Stimulated activated CD4-positive, alpha-beta T cell treated with anti-CD3 and anti-CD28 coated beads, TNF-alpha, amount 100 ng/mL, for 48 hours (primary cell): ENCODE measurements around the gene NOL4L.

Source experiments
- DNase-seq, 3 donors: peaks; one replicate each; pipeline ENCODE4 v3.0.0-alpha.2; 2020; ENCODE audit warnings: low read depth in 3 of 3

Gene NOL4L

GRCh38 chr20:32613192-32614053 lies 28.3 kb upstream of the NOL4L start:
- DNase-seq = no peak

DNA sequence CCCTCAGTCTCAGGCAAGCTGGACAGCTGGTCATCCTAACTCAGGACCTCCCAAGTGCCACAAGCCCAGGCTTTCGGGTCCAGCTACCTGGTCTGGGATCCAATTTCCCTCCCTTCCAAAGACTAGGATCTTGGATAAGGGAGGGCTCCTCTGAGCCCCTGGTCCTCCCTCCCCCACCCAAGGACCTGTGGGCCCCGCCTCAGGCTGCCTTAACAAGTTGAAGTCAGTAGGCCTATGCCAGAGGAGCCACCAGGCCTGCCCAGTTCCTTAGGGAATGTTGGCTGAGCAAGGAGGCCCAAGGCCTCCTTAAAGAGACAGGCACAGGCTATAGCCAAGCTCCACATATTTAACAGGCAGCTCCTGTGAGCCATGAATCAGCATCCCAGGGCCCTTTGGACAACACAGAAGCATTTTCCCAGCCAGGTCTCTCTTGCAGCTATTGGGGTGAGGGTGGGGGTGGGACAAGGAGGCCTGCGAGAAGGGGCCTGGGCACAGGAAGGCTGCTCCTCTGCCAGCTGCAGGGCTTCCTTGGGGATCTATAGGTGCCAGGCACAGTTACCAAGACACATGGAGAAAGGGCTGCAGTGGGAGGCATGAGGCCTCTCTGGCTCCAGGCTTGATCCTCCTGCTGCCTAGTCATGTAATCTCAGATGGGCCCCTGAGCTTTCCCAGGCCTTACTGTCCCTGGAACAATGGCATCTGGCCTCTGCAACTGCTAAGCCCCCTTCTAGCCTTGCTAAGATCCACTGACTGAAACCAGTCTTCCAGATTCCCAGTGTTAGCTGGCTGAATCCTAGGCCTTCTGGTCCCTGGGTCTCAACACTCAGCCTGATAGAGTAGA lies 27.4 kb upstream of the NOL4L start:
- no peak for DNase-seq

- no peak for DNase-seq
These were observed 26.7 kb upstream of the NOL4L start for GRCh38 chr20:32611868-32612267.

GRCh38 chr20:32611286-32611685 lies 26.2 kb upstream of the NOL4L start:
- no peak for DNase-seq

- no peak for DNase-seq
These were observed 25.5 kb upstream of the NOL4L start for GRCh38 chr20:32610472-32611218.

DNA sequence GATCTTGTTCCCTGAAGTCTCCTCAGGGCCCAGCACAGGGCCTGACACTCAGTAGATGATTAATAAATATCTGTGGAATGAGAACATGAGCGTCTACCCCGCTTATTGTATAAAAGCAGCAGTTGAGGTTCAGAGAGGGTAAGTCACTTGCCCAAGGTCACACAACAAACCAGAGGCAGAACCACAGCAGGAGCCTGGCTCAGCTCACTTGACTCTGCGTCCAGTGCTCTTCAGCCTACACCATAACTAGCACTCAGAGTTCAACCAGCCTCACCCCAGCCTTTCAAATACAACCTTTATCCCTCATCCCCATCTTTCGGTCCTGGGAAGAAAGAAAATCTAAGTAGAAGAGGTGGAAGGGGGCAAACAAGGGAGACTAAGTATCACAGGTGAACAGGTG lies 24.9 kb upstream of the NOL4L start:
- DNase-seq = no peak

DNA sequence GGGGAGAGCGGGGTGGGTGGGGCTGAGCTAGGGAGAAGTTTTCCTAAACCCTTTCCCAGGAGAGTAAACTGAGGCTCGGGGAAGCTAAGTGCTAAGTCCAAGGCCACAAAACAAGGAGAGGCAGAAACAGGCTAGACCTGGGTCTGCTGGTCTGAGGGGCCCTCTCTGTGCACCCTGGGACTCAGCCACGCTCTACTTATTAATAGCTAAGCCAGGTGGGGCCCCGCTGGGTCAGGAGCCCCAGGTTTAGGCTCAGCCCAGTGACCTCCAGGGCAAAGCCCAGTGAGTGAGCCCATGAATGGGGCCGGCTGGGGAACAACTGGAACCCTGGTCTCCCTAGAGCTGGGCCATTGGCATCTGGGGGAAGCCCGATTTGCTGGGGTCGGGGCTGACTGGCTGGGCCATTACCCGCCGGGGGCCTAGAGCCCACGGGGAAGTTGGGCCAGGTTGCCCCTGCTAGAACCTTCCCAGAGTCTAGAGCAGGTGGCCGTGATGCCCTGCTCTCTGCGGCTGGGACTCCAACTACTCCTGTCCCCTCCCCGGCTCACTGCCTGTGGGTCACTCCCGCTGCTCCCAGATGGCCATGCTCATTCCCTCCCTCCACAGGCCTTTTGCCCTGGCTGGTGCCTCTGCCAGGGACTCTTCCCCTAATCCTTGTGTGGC lies 24.1 kb upstream of the NOL4L start:
- no peak for DNase-seq

DNA sequence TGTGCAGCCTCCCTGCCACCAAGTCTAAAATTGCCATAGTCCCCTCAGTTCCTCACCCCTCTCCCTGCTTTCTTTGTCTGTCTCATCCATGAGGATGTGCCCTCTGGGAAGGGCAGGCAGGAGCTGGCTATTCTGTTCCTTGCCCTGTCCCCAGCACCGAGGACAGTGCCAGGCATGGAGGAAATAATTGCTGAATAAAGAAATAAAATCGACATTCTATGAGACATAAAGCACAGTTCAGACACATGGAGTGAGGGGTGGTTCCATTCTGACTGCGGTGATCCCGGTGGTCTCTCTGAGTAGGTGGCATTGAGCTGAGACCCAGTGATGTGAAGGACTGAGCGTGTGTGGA lies 23.5 kb upstream of the NOL4L start:
- no peak for DNase-seq

GRCh38 chr20:32607727-32608663 lies 22.9 kb upstream of the NOL4L start:
- DNase-seq = no peak

DNA sequence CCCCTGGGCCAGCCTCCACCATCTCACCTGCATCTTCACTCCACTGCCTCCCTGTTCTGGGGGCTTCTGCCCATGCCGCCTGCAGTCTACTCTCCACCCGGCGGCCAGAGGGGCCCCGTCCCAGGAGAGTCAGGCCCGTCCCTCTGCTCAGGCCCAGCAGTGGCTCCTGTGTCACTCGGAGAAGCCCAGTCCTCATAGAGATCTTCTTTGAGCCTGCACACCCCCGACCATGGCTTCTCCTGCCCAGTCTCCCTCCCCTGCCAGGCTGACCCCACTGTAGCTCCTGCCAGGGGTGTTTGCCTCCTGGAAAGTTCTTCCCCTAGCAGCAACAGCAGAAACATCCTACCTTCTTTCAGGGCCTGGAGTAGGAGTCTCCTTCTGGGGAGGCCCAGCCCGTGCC lies 22.2 kb upstream of the NOL4L start:
- DNase-seq = no peak

DNA sequence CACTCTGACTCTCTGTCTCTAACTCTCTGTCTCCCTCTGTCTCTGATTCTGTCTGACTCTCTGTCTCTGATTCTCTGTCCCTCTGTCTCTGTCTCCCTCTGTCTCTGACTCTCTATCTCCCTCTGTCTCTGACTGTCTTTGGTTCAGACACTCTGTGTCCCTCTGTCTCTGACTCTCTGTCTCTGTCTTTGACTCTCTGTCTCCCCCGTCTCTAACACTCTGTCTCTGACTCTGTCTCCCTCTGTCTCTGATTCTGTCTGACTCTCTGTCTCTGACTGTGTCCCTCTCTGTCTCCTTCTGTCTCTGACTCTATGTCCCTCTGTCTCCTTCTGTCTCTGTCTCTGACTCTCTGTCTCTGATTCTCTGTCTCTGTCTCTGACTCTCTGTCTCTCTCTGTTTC lies 21.7 kb upstream of the NOL4L start:
- DNase-seq = no peak

GRCh38 chr20:32606107-32606506 lies 21.0 kb upstream of the NOL4L start:
- no peak for DNase-seq

GRCh38 chr20:32605167-32605656 lies 20.1 kb upstream of the NOL4L start:
- DNase-seq = no peak

GRCh38 chr20:32603046-32603726 lies 18.1 kb upstream of the NOL4L start:
- no peak for DNase-seq

DNA sequence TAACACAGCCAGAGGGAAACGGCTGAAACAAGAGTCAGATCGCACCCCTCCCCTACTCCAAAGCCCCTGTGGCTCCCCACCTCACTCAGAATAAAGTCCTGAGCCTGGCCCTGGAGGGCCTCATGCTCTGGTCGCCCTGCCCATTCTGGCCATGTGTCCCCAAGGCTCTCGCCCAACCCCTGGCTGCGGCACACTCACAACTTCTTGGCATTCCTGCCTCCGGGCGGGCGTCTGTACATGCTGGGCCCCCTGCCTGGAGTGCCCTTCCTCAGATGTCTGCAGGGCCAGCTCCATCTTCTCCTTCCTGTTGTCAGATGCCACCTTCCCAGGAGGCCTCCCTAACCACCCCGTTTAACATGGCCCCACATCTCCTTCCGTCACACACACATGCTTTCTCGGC lies 17.1 kb upstream of the NOL4L start:
- no peak for DNase-seq

DNA sequence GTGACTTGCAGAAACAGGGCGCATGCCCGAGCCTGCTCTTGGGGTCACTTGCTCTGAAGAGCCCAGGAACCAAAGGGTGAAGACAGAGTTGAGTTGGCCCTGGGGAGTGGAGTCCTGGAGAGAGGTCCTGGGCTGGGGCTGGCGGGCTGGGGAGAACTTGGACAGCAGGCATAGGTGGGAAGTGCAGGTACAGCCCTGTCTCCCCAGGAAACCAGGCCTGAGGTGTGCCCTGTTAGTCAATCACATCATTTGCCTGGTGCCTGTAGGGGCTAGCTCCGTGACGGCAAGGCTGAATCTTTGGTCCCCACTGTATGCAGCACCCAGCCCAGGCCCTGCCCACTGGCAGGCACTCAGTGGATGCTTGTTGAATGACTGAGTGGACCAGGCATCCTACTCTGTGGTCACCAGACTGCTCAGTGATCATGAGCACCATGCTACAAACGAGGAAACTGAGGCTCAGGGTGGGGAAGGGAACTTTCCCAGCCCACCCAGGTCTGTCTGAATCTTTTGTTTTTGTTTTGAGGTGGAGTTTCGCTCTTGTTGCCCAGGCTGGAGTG lies 15.6 kb upstream of the NOL4L start:
- no peak for DNase-seq

GRCh38 chr20:32599783-32600340 lies 14.7 kb upstream of the NOL4L start:
- no peak for DNase-seq

DNA sequence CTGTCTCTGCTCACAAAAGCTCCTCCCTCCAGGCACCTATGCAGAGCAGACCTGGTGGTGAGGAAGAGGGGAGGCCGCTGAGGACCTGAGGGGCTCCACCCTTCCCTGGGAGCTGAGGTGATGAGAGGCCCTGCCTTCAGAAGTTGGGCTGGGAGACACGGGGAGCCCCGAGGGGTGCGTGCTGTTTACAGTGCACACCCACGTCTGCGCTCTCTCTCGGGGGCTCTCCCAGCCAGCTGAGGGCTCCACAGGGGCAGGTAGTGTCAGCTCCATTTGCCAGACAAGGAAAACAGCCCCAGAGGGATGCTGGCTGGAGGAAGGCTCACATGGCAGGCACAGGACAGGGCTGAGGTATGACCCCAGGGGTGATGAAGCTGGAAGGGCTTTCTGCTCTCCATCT lies 13.5 kb upstream of the NOL4L start:
- no peak for DNase-seq

DNA sequence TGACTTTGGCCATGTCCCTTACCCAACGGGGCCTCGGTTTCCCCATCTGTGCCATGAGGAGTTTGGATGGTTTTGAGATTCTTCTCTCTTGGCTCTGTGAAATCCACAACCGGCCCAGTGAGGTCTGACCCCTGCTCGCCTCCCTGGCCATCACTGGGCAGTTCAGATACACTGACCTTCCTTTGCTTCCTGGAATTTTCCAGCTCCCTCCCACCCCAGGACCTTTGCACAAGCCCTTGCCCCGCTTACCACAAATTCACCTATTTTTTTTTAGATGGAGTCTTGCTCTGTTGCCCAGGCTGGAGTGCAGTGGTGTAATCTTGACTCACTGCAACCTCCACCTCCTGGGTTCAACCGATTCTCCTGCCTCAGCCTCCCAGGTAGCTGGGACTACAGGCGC lies 12.6 kb upstream of the NOL4L start:
- DNase-seq = no peak
